ENCODE results near the gene THRA. TPM values are rescaled to one million over a fixed set of nuclear protein-coding genes. Genes with fewer than 3 reads are reported as not detected.

THRA gene
- total and polyA plus RNA-seq, 2 donors from 2014 or later = 40.8 to 63.9 TPM

DNA sequence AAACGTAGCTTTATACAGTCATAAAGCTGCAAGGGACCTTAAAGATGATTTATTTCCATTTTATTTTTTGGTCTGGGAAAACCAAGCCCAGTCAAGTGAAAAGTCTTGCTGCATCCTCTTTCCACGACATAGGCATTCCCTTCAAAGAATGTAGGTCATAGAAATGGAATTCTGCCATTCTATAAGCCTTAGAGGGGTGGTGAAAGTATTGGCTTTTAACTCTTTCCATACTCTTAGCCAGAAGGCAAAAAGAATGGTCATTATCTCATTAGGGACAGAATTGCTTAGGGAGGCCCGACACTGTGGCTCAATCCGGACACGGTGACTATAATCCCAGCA, 51.1 kb downstream of the THRA start:
- H3K36me3 ChIP-seq (ENCODE audit: control insufficient read depth in 2 of 3, insufficient read depth in 3 of 3, low read length in 3 of 3) = no peaks in the 10 kb centered on the region
- TF ChIP-seq, protein P1, sequence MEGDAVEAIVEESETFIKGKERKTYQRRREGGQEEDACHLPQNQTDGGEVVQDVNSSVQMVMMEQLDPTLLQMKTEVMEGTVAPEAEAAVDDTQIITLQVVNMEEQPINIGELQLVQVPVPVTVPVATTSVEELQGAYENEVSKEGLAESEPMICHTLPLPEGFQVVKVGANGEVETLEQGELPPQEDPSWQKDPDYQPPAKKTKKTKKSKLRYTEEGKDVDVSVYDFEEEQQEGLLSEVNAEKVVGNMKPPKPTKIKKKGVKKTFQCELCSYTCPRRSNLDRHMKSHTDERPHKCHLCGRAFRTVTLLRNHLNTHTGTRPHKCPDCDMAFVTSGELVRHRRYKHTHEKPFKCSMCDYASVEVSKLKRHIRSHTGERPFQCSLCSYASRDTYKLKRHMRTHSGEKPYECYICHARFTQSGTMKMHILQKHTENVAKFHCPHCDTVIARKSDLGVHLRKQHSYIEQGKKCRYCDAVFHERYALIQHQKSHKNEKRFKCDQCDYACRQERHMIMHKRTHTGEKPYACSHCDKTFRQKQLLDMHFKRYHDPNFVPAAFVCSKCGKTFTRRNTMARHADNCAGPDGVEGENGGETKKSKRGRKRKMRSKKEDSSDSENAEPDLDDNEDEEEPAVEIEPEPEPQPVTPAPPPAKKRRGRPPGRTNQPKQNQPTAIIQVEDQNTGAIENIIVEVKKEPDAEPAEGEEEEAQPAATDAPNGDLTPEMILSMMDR (IDR thresholded peaks at IDR 0.05; ENCODE audit: borderline replicate concordance, extremely low read depth, insufficient read depth) = no peak
- intact Hi-C loops (cut with DNase I) = loop anchor here (5.0 kb wide), 1 partner anchor 42 kb away; no protein-coding TSS in a partner anchor
- peak overlapping the region; percentile 45 to 74 (median 49) for H3K4me3 ChIP-seq (ENCODE audit: low read length in 3 of 3)
- FAIRE-seq (no peak), DNase-seq (peak in 1 of 5 donors; percentile 36)
- peaks cover 10 to 43% (median 35%) of the 10 kb centered on the region in 3 donors for H3K4me1 ChIP-seq (ENCODE audit: control insufficient read depth in 2 of 3, insufficient read depth in 2 of 3, low read depth in 1 of 3, low read length in 3 of 3)
- H3K9ac ChIP-seq (ENCODE audit: low read length in 3 of 3) = peak overlapping the region in 2 of 3 donors; percentile 21 to 59
- H3K9me3 ChIP-seq (ENCODE audit: control insufficient read depth in 2 of 3, insufficient read depth in 1 of 3, low read length in 3 of 3) = no peaks in the 10 kb centered on the region
- H3K27me3 ChIP-seq (ENCODE audit: control insufficient read depth, insufficient read depth, low read length) = no peaks in the 10 kb centered on the region
- peak overlapping the region; percentile 8 to 95 for H3K27ac ChIP-seq (ENCODE audit: low read depth in 2 of 2, low read length in 2 of 2)

DNA sequence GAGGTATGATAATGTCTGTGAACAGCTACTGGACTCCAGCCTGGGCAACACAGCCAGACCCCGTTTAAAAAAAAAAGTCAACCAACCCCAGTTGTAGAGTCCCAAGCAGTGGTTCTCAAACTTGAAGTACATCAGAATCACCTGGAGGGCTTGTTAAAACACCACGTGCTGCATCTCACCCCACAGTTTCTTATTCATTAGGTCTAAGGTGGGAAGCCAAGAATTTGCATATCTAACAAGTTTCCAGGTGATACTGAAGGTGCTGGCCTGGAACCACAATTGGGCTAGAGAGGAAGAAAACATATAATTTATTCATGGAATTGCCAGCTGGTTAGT, 52.3 kb downstream of the THRA start:
- H3K27ac ChIP-seq (ENCODE audit: low read depth in 2 of 2, low read length in 2 of 2) = peak overlapping the region in 1 of 2 donors; percentile 16
- intact Hi-C loops (cut with DNase I) = no loop called here

DNA sequence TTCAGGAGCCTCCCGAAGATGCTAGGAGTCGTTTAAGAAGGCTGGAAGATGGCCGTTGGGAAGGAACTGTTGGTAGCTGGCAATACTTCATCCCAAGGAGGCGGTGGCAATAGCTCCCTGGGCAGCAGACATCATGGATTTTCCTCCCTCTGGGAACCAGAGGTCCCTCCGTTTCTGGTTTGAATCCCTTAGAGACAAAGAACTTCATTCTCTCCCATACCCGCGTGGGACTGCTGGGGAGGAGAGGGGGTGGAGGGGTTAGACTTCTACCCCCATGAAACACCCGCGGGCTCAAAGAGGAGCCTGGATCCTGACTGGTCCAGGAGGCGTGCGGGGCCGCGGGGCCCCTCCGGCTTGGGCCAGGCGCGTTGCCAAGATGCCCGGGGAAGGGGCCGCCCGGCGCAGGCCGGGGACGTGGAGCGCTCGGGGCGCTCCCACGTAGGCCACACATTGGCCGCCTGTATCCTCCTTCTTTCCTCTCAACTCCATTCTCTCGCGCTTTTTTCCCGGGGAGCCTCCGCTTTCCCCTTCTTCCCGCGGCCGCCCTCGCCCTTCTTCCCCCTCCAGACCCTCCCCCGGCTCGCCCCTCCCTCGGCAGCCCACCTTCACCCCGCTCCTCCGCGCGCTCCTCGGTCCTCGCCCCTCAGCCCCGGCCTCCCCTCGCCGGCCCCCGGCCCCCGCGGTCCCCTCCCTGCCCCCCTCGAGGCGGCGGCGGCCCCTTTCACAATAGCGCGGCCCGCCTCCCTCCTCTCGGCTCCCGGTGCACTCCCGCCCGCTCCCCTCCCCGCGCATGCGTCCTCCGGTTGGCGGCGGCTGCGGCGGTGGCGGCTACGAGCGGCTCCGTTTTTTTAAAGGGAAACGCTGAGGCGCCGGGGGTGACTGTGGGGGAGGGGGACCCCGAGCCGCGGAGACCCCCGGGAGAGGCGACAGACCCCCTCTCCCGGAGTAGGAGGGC, 58.7 kb downstream of the THRA start, which contains the start of gene MSL1:
Gene MSL1 (plus strand): TSS at position 791 of the 955 bp plus-strand sequence. CDS start 642 bp downstream, outside the sequence.
- Histone ChIP-seq H3K9me3 (ENCODE audit: control insufficient read depth in 2 of 3, insufficient read depth in 1 of 3, low read length in 3 of 3) (no peaks in the 10 kb centered on the region), H3K27me3 (ENCODE audit: control insufficient read depth, insufficient read depth, low read length) (no peaks in the 10 kb centered on the region), H3K4me3 (ENCODE audit: low read length in 3 of 3) (peak within 1 kb of the TSS; percentile 82 to 92 (median 92)), H3K9ac (ENCODE audit: low read length in 3 of 3) (peak within 1 kb of the TSS; percentile 27 to 95 (median 87)), H3K4me1 (ENCODE audit: control insufficient read depth in 2 of 3, insufficient read depth in 2 of 3, low read depth in 1 of 3, low read length in 3 of 3) (peaks cover 0 to 10% (median 8%) of the 10 kb centered on the region in 3 donors), H3K27ac (ENCODE audit: low read depth in 2 of 2, low read length in 2 of 2) (peak within 1 kb of the TSS; percentile 91 to 93), H3K36me3 (ENCODE audit: control insufficient read depth in 2 of 3, insufficient read depth in 3 of 3, low read length in 3 of 3) (peaks cover 0 to 5% (median 0%) of the 10 kb centered on the region in 3 donors)
- DNase-seq (peak; percentile 92 to 96 (median 95)), FAIRE-seq (no peak)
- intact Hi-C loops (cut with DNase I) = no loop called here
- TF ChIP-seq, protein P1 (IDR thresholded peaks at IDR 0.05; ENCODE audit: borderline replicate concordance, extremely low read depth, insufficient read depth) = no peak

More for the DNA sequence above, 52.3 kb downstream of the THRA start:
- no peaks in the 10 kb centered on the region for H3K9me3 ChIP-seq (ENCODE audit: control insufficient read depth in 2 of 3, insufficient read depth in 1 of 3, low read length in 3 of 3)
- no peaks in the 10 kb centered on the region for H3K36me3 ChIP-seq (ENCODE audit: control insufficient read depth in 2 of 3, insufficient read depth in 3 of 3, low read length in 3 of 3)
- H3K27me3 ChIP-seq (ENCODE audit: control insufficient read depth, insufficient read depth, low read length) = no peaks in the 10 kb centered on the region
- DNase-seq (no peak), FAIRE-seq (no peak)
- TF ChIP-seq, protein P1 (IDR thresholded peaks at IDR 0.05; ENCODE audit: borderline replicate concordance, extremely low read depth, insufficient read depth) = no peak
- no peak overlapping the region for H3K9ac ChIP-seq (ENCODE audit: low read length in 3 of 3)
- H3K4me1 ChIP-seq (ENCODE audit: control insufficient read depth in 2 of 3, insufficient read depth in 2 of 3, low read depth in 1 of 3, low read length in 3 of 3) = peaks cover 7 to 31% (median 28%) of the 10 kb centered on the region in 3 donors
- H3K4me3 ChIP-seq (ENCODE audit: low read length in 3 of 3) = no peak overlapping the region

Data from kidney (tissue), 14 donors.